SKM-1 treated with dmso at 0.1 percent for 144 hours (cell line): ENCODE data around the gene PRRT3.
"Not testable (repeated sequence)": the region's sequence is repeated elsewhere in the genome, so short reads cannot be mapped to it uniquely, and the experiment has no call there.

ENCODE experiments used
- DNase-seq: peaks from one replicate; lab custom pipeline; 2025; ENCODE audit not compliant: unreplicated experiment; lab: John Stamatoyannopoulos, UW

The PRRT3 gene

DNA sequence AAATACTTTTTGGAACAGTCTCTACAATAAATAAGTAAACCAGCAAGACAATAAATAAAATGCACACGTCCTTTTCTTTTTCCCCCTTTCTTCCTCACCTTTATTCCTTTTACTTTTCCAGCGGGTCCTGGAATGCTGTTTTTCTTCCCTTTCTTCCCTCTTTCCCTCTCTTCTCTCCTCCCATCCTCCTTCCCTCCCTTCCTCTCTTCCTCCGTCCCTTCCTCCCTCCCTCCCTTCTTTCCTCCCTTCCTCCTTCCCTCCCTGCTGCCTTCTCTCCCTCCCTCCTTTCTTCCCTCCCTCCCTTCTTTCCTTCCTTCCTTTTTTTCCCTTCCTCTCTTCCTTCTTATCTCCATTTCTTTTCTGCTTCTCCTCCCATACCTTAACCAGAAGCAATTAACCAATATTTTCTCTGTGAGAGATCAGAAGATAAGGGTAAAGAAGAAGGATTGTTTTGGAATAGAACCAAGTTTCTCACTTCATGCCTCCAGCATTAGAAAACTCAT, 52.9 kb downstream of the PRRT3 start:
- DNase-seq, result no peak

DNA sequence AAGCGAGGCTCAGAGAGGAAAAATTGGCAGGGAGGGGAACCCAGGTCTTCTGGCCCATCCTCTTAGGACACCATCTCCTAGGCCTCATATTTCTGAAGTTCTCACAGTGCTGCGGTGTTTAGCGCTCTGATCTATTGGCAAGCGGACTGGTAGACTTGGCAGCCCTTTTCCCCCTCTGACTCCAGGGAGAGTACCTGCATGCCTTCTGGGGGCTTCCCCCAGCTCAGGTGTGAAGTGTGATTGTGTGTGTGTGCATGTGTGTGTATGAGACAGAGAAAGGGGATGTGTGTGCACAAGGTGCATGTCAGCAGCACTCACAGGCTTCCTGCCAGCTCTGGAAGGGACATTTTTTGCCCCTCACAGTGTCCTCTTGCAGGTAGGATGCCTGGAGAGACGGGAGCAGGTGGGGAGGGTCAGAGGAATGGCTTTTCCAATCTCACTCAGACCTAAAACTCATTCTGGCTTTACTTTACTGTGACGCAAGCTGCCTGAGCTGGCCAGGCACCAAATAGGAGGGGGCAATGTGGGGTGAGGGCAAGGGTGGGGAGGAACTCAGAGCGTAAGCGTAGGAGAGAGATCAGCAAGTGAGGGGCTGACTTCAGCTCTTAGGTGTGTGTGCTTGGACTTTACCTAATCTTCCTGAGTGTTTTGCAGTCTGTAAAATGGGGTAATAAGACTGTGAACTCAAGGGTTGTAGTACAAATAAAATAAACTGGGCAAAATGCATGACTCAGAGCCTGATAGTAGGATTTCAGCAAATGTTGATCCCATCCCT, 53.6 kb downstream of the PRRT3 start:
- DNase-seq, result no peak

- DNase-seq, result no peak
Observed at GRCh38 chr3:9897408-9898372, 54.5 kb downstream of the PRRT3 start.

DNA sequence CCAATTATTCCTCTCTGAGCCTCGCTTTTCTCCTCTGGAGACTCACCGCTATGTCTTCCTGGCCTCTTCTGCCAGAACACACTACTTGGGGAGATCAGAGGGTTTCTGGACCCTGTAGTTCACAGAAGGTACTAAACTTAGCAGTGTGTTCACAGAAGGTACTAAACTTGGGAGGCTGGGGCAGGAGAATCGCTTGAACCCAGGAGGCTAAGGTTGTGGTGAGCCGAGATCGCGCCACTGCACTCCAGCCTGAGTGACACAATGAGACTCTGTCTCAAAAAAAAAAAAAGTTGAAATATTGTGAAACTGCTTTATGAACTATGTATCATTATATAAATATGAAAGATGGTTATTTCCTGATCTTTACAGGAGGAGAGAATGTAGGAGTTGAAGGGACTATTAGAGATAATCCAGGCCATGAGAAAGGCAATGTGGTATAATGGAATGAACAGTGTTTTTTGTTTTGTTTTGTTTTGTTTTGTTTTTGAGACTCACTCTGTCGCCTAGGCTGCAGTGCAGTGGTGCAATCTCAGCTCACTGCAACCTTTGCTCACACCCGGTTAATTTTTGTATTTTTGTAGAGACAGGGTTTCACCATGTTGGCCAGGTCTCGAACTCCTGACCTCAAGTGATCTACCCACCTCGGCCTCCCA, 55.3 kb downstream of the PRRT3 start:
- not testable (repeated sequence) for DNase-seq

GRCh38 chr3:9895715-9896114, 56.5 kb downstream of the PRRT3 start:
- DNase-seq, result not testable (repeated sequence)
